GM23248 (cell line): ENCODE results near the gene PRL. TPM values are rescaled to one million over a fixed set of nuclear protein-coding genes. Genes with fewer than 3 reads are reported as not detected.

ENCODE experiments used
- DNase-seq: peaks from one replicate; pipeline ENCODE4 v3.0.0-alpha.2; 2015
- H2AFZ ChIP-seq: fragments of 200-600 bp; sonication (generic); 2 replicates; pipeline ENCODE4 v1.6.1; 2016; ENCODE audit warnings: antibody characterized with exemption
- H3F3A ChIP-seq: fragments of 200-600 bp; sonication (generic); 2 replicates; pipeline ENCODE4 v1.6.1; 2016; ENCODE audit warnings: mild to moderate bottlenecking, antibody characterized with exemption, mixed run types; ENCODE audit not compliant: insufficient read depth
- H3K27ac ChIP-seq: fragments of 200-600 bp; sonication (generic); 2 replicates; pipeline ENCODE4 v1.5.1; 2016; ENCODE audit warnings: mild to moderate bottlenecking
- H3K27me3 ChIP-seq: fragments of 200-600 bp; sonication (generic); replicated peaks from 2 replicates; pipeline ENCODE4 v1.6.1; 2016; ENCODE audit warnings: mild to moderate bottlenecking; ENCODE audit not compliant: insufficient read depth
- H3K36me3 ChIP-seq: fragments of 200-600 bp; sonication (generic); 2 replicates; pipeline ENCODE4 v1.6.1; 2016; ENCODE audit warnings: low read depth, mild to moderate bottlenecking
- H3K4me1 ChIP-seq: fragments of 200-600 bp; sonication (generic); 2 replicates; pipeline ENCODE4 v1.6.1; 2016; ENCODE audit warnings: mild to moderate bottlenecking; ENCODE audit not compliant: insufficient read depth
- H3K4me2 ChIP-seq: fragments of 200-600 bp; sonication (generic); one replicate; pipeline ENCODE4 v1.6.1; 2016; ENCODE audit warnings: mild to moderate bottlenecking; ENCODE audit not compliant: unreplicated experiment
- H3K4me3 ChIP-seq: fragments of 200-600 bp; sonication (generic); 2 replicates; pipeline ENCODE4 v1.5.1; 2016; ENCODE audit warnings: mild to moderate bottlenecking
- H3K79me2 ChIP-seq: fragments of 200-600 bp; sonication (generic); 2 replicates; pipeline ENCODE4 v1.6.1; 2016; ENCODE audit warnings: mild to moderate bottlenecking; ENCODE audit not compliant: insufficient read depth
- H3K9ac ChIP-seq: fragments of 200-600 bp; sonication (generic); 2 replicates; pipeline ENCODE4 v1.6.1; 2016; ENCODE audit warnings: mild to moderate bottlenecking
- H3K9me2 ChIP-seq: fragments of 200-600 bp; sonication (generic); 2 replicates; pipeline ENCODE4 v1.6.1; 2016; ENCODE audit warnings: mixed run types, mild to moderate bottlenecking, moderate library complexity; ENCODE audit not compliant: insufficient read depth
- H3K9me3 ChIP-seq: fragments of 200-600 bp; sonication (generic); one replicate; pipeline ENCODE4 v1.6.1; 2017; ENCODE audit warnings: low read depth
- H4K20me1 ChIP-seq: fragments of 200-600 bp; sonication (generic); 2 replicates; pipeline ENCODE4 v1.6.0; 2016; ENCODE audit not compliant: insufficient read depth
- EZH2 ChIP-seq: fragments of 200-600 bp; sonication (generic); IDR thresholded peaks from 2 replicates; pipeline ENCODE4 v1.6.1; 2018; ENCODE audit warnings: antibody characterized with exemption, mild to moderate bottlenecking; ENCODE audit not compliant: insufficient read depth, poor library complexity, severe bottlenecking
- EZH2phosphoT487 ChIP-seq: fragments of 200-600 bp; sonication (generic); IDR thresholded peaks from 2 replicates; pipeline ENCODE4 v1.6.1; 2018; ENCODE audit warnings: antibody characterized with exemption, moderate library complexity, mild to moderate bottlenecking, low read depth; ENCODE audit not compliant: insufficient read depth
- WGBS, 2 experiments: methylation state at CpG; one replicate each; pipeline ENCODE4 v1.1.6; 2015 to 2017; ENCODE audit warnings: low lambda C conversion rate in 2 of 2, low coverage in 1 of 2; ENCODE audit errors: missing lambda C conversion rate in 2 of 2; 5-methylcytosine and 5-hydroxymethylcytosine counted together
- in situ Hi-C: fragments of 300-500 bp; cut with MboI; formaldehyde crosslinking; loops from 2 replicates; pipeline ENCODE4 v1.15.0; 2020
- polyA plus RNA-seq: library from polyadenylated mRNA; unstranded; fragments of >200 nt; fragmentation: Nextera tagmentation; extraction: Ambion mirVana; gene quantifications from 2 replicates; pipeline ENCODE4 v1.2.1, GENCODE V29; 2016
- total RNA-seq: library from RNA; depleted of rRNA; stranded (reverse); fragments of >200 nt; shearing (Covaris generic); gene quantifications from 2 replicates; pipeline ENCODE4 v1.2.3, GENCODE V29; 2014

The PRL gene
- total and polyA plus RNA-seq, 2 experiments from 2014 or later, result 1.2 TPM; not detected in 1

DNA sequence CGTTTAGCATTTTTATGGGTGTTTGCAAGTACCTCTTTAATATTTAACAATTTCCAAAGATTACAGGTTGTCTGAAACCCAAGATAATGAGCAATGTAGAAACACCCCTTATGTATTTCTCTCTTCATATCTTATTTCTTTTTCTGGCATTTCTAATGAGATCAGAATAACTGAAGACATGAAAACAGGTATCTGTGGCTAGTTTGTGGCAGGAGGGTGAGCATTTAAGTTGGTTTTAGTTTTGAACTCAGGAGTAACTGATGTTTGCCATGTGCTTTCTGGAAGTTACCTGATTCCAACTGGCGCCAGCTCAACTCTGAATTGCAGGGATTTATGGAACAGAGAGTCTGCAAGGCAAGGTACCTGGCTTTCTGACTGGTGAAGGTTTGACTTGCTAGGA lies 35.4 kb upstream of the PRL start:
- Histone ChIP-seq H3K4me3 (no peak overlapping the region), H3K9ac (no peak overlapping the region), H3K4me2 (no peak overlapping the region), H3K4me1 (peaks cover 19% of the 10 kb centered on the region; the same call in 1 of the 2 replicates), H3K9me2 (no peaks in the 10 kb centered on the region), H3K27ac (no peak overlapping the region), H3K27me3 (no peaks in the 10 kb centered on the region), H3K36me3 (no peaks in the 10 kb centered on the region), H3K79me2 (no peaks in the 10 kb centered on the region), H4K20me1 (no peaks in the 10 kb centered on the region), H3F3A (no peaks in the 10 kb centered on the region), H2AFZ (no peak overlapping the region), H3K9me3 (no peaks in the 10 kb centered on the region)
- WGBS, 2 experiments, result 75 to 77% methylated on average over 2 of the region's 2 CpGs
- no peak for DNase-seq
- in situ Hi-C loops, result no loop called here
- TF ChIP-seq EZH2 (no peak), EZH2phosphoT487 (no peak)

- Histone ChIP-seq H4K20me1 (no peaks in the 10 kb centered on the region), H3K36me3 (no peaks in the 10 kb centered on the region), H3K4me3 (no peak overlapping the region), H3K9me2 (no peaks in the 10 kb centered on the region), H3K4me2 (no peak overlapping the region), H3K4me1 (peaks cover 19% of the 10 kb centered on the region; the same call in 1 of the 2 replicates), H3K9me3 (no peaks in the 10 kb centered on the region), H3K27me3 (no peaks in the 10 kb centered on the region), H3F3A (no peaks in the 10 kb centered on the region), H3K9ac (no peak overlapping the region), H3K27ac (no peak overlapping the region), H2AFZ (no peak overlapping the region), H3K79me2 (no peaks in the 10 kb centered on the region)
- in situ Hi-C loops, result no loop called here
- DNase-seq, result no peak
- TF ChIP-seq EZH2phosphoT487 (no peak), EZH2 (no peak)
- 94 to 95% methylated on average over 4 of the region's 4 CpGs for WGBS, 2 experiments
These were observed 34.1 kb upstream of the PRL start for GRCh38 chr6:22330941-22331340.

DNA sequence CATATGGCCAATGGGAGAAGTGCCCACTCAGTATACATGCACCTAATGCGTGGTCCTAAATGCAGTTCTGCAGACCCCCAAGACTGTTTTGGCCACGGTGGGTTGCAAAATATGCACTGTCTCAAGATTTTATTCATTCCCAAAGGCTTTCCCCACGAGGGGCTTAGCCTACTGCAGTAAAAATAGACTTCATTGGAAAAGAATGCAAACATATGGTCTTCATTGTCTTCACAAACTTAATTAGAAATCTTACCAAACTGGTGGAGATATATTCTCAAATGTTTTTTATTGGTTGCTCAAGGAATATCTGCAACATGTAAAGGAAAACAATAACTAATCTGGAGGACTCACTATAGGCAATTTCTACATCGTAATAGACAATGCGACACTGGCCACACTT lies 31.6 kb upstream of the PRL start:
- Histone ChIP-seq H3K4me3 (no peak overlapping the region), H3K27ac (no peak overlapping the region), H3K9me3 (no peaks in the 10 kb centered on the region), H4K20me1 (no peaks in the 10 kb centered on the region), H3K36me3 (no peaks in the 10 kb centered on the region), H3K27me3 (no peaks in the 10 kb centered on the region), H3F3A (no peaks in the 10 kb centered on the region), H3K9me2 (no peaks in the 10 kb centered on the region), H2AFZ (no peak overlapping the region), H3K4me1 (0 out of 2 replicates have a peak, but pooled peaks cover 9% of the 10 kb centered on the region), H3K4me2 (no peak overlapping the region), H3K79me2 (no peaks in the 10 kb centered on the region), H3K9ac (no peak overlapping the region)
- DNase-seq, result no peak
- 41% methylated on average over 5 of the region's 5 CpGs for whole genome bisulfite sequencing, 2 experiments
- no peak for TF ChIP-seq EZH2phosphoT487
- no peak for TF ChIP-seq EZH2
- in situ Hi-C loops, result no loop called here

DNA sequence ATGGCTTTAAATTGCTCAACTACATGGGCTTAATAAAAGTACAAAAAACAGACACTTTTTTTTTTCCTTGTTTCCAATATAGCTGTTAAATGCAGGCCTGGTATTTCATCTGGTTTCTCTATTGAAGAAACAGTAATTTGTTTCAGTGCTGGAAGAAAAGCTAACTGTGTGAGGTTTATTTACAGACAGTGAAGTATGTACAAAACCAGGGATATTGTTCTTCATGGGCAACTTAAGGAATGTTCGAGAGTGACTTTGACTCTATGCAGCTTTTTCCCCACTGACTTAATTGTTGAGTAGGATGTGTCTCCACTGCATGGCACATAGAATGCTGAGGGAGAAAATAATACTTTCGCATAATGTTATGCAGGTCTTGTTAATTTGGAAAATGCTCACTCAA lies 31.0 kb upstream of the PRL start:
- no peaks in the 10 kb centered on the region for H3K9me3 ChIP-seq
- 0 out of 2 replicates have a peak, but pooled peaks cover 7% of the 10 kb centered on the region for H3K4me1 ChIP-seq
- 54 to 68% methylated on average over 2 of the region's 2 CpGs for WGBS, 2 experiments
- no peak overlapping the region for H3K27ac ChIP-seq
- no peaks in the 10 kb centered on the region for H3K27me3 ChIP-seq
- no peak for DNase-seq
- TF ChIP-seq EZH2phosphoT487 (no peak), EZH2 (no peak)
- no peak overlapping the region for H3K9ac ChIP-seq
- H3K4me3 ChIP-seq, result no peak overlapping the region
- no peaks in the 10 kb centered on the region for H3K79me2 ChIP-seq
- no peaks in the 10 kb centered on the region for H3K9me2 ChIP-seq
- H3K36me3 ChIP-seq, result no peaks in the 10 kb centered on the region
- H3K4me2 ChIP-seq, result no peak overlapping the region
- in situ Hi-C loops, result no loop called here
- no peaks in the 10 kb centered on the region for H3F3A ChIP-seq
- H4K20me1 ChIP-seq, result no peaks in the 10 kb centered on the region
- H2AFZ ChIP-seq, result no peak overlapping the region

DNA sequence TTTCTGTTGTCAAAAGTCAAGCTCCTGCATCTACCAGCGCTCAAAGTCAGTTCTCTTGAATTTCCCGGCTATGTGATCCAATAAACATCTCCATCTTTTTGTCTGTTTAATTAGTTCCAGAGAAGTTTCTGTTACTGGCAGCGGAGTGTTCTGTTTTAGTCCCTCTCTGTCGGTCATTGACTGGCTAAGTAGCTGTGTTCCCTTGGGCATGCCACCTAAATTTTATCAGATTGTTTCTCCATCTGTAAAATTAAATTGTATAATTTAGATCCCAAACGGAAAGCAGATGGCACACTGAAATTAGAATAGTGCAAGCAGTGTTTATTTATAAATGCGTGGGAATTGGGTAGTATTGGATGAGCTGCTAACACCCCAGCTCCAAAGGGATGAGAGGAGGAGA lies 29.7 kb upstream of the PRL start:
- H3K4me2 ChIP-seq, result no peak overlapping the region
- in situ Hi-C loops, result no loop called here
- no peak overlapping the region for H3K27ac ChIP-seq
- no peak overlapping the region for H3K4me3 ChIP-seq
- no peaks in the 10 kb centered on the region for H4K20me1 ChIP-seq
- TF ChIP-seq EZH2phosphoT487, result no peak
- TF ChIP-seq EZH2, result no peak
- 0 out of 2 replicates have a peak, but pooled peaks cover 4% of the 10 kb centered on the region for H3K4me1 ChIP-seq
- H3K36me3 ChIP-seq, result no peaks in the 10 kb centered on the region
- 35 to 36% methylated on average over 6 of the region's 6 CpGs for WGBS, 2 experiments
- DNase-seq, result no peak
- no peaks in the 10 kb centered on the region for H3K79me2 ChIP-seq
- no peak overlapping the region for H2AFZ ChIP-seq
- no peak overlapping the region for H3K9ac ChIP-seq
- H3K27me3 ChIP-seq, result no peaks in the 10 kb centered on the region
- H3F3A ChIP-seq, result no peaks in the 10 kb centered on the region
- no peaks in the 10 kb centered on the region for H3K9me3 ChIP-seq
- H3K9me2 ChIP-seq, result no peaks in the 10 kb centered on the region
